Heart left ventricle (tissue), 16 donors: ENCODE results near the gene UQCR11. TPM values are rescaled to one million over a fixed set of nuclear protein-coding genes. Genes with fewer than 3 reads are reported as not detected.

ENCODE experiments used
- ATAC-seq, 4 donors: fragments of 200-7000 bp; cut with Tn5 transposase; one replicate each; pipeline ENCODE4 v1.9.1; 2020 to 2022; ENCODE audit warnings: moderate library complexity in 4 of 4, mild to moderate bottlenecking in 3 of 4, moderate number of reproducible peaks in 1 of 4
- DNase-seq, 5 donors: peaks; one replicate each; pipeline ENCODE4 v3.0.0-alpha.2; 2020
- H3K27ac ChIP-seq, 12 donors: fragments of 200-600 bp; sonication (generic) in 4 of 12; one replicate each; pipeline versions ENCODE4 v1.5.0 to v1.8.0; 2016 to 2022; ENCODE audit warnings: mild to moderate bottlenecking in 2 of 12
- H3K27me3 ChIP-seq, 9 donors: fragments of 200-600 bp; sonication (generic) in 2 of 9; one replicate each; pipeline versions ENCODE4 v1.5.1 to v1.8.0; 2016 to 2022; ENCODE audit warnings: mild to moderate bottlenecking in 3 of 9
- H3K36me3 ChIP-seq, 9 donors: fragments of 200-600 bp; sonication (generic) in 2 of 9; one replicate each; pipeline versions ENCODE4 v1.5.0 to v1.8.0; 2018 to 2022; ENCODE audit warnings: mild to moderate bottlenecking in 2 of 9
- H3K4me1 ChIP-seq, 12 donors: fragments of 200-600 bp; sonication (generic) in 4 of 12; one replicate each; pipeline versions ENCODE4 v1.5.0 to v1.8.0; 2016 to 2022; ENCODE audit warnings: mild to moderate bottlenecking in 3 of 12
- H3K4me3 ChIP-seq, 12 donors: fragments of 200-600 bp; sonication (generic) in 4 of 12; one replicate each; pipeline versions ENCODE4 v1.5.0 to v1.8.0; 2017 to 2022; ENCODE audit warnings: mild to moderate bottlenecking in 9 of 12, moderate library complexity in 4 of 12
- H3K9me3 ChIP-seq, 12 donors: fragments of 200-600 bp; sonication (generic) in 4 of 12; one replicate each; pipeline versions ENCODE4 v1.5.0 to v1.8.0; 2016 to 2022; ENCODE audit warnings: mild to moderate bottlenecking in 1 of 12
- POLR2A ChIP-seq, 2 donors: fragments of 450-650 bp; IDR thresholded peaks; one replicate each; pipeline ENCODE4 v1.6.1; 2017; ENCODE audit warnings: antibody characterized with exemption in 2 of 2, mild to moderate bottlenecking in 2 of 2, moderate library complexity in 2 of 2
- WGBS, 4 donors: extraction: QIAGEN DNeasy Blood & Tissue Kit in 2 of 4; methylation state at CpG; one replicate each; pipeline versions ENCODE4 v1.1.5 to v1.1.7; 2013 to 2018; 5-methylcytosine and 5-hydroxymethylcytosine counted together
- intact Hi-C, 10 donors: fragments of 100-400 bp; cut with DNase I; formaldehyde crosslinking; loops; one replicate each; pipeline versions ENCODE4 v1.11.1 to v1.14.2; 2022
- polyA plus RNA-seq, 2 donors: library from polyadenylated mRNA; stranded (reverse); fragments of 200-250 nt; gene quantifications; one replicate each; pipeline ENCODE4 v1.2.3, GENCODE V29; 2013
- total RNA-seq, 9 donors: library from RNA; depleted of rRNA in 2 of 9; stranded (reverse); fragments of >200 nt in 2 of 9; fragmentation: NEBNext Ultra II Directional in 3 of 9; extraction: Animal tissue kit (Norgen Biotek cat#: 25700) in 3 of 9; gene quantifications; one replicate each; pipeline versions ENCODE4 v1.1.0 to v1.2.4, GENCODE V29; 2016 to 2023
- TF ChIP-seq, protein P1 (sequence below), 12 donors: fragments of 200-600 bp; sonication (generic) in 4 of 12; IDR thresholded peaks; one replicate each; pipeline versions ENCODE4 v1.5.0 to v1.8.0; 2018 to 2022; ENCODE audit warnings: antibody characterized with exemption in 12 of 12, mild to moderate bottlenecking in 5 of 12
- donor health status: ischemic (EF 13 %, LVEDD 7.1; RV severe dilation, severe dysfunction).
- donor health status: healthy with polysubstance abuse.
- donor health status: DM: no; HTN: yes; CAD: no.
- donor health status: DM: no; HTN: no; CAD: no.
- donor health status: ischemic (EF 25% LVEDD 6.9; RV normal size, moderate dysfunction).
- donor health status: ischemic (EF 25% LVEDD 5.7; RV mildly dilated, moderate dysfunction).
- donor health status: healthy.
- donor health status: DM: yes; HTN: yes; CAD: no.
- donor health status: ischemic (EF 35%, LVEDD 5.7; RV mildly dilated, moderate dysfunction).
- donor health status: nonischemic (EF 11% LVEDD 7.7; RV severe dilation, severe dysfunction).
- donor health status: DM: yes; HTN: yes; CAD: no.
- donor health status: PGD.
- donor health status: ischemic (EF 29% LVEDD 5.4; RV normal size, mild dysfunction).
- donor health status: nonischemic (EF 23%, LVEDD 6.1; RV moderate dilation, normal function).

Gene UQCR11
- total and polyA plus RNA-seq, 11 donors = 170 to 982 (median 671) TPM

DNA sequence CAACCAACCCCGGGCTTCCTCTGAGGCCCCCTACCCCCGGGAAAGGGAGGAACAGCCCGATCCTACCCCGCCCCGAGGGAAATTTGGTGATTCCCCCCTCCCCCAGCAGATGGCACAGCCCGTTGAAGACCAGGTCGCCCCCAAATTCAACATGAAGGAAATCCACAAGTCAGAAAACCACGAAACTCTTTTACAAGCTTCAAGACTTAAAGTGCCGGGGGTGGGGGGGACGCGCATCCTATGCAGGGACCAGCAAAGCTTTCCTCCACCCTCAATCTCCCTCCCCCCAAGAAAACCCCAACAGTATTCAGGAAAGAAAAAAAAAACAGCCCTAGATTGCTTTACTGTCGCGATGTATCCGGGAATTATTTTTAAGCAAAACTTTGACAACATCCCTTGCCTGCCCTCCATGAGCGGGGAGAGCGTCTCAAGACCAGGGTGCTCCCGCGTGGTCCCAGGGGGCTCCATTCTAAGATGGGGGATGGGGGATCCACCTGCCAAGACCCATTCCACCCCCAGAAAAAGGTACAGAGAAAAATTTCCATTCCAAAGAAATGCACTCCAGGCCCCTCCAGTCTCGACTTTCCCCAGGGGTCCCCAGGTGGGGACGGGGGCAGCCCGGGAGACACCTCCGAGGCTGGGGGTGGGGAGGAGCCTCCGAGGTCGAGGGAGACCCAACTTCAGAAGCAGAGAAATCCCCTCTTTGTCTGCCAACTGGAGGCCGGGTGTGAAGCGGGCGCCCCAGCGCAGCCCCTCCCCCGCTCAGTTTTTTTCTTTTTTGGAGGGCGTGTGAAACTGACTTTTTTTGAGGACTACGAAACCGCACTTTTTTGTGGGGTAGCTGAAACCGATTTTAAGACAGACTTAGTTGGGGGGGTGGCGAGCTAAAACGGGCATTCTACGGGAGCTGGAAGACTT, 45.6 kb upstream of the UQCR11 start:
- TF ChIP-seq, protein P1, sequence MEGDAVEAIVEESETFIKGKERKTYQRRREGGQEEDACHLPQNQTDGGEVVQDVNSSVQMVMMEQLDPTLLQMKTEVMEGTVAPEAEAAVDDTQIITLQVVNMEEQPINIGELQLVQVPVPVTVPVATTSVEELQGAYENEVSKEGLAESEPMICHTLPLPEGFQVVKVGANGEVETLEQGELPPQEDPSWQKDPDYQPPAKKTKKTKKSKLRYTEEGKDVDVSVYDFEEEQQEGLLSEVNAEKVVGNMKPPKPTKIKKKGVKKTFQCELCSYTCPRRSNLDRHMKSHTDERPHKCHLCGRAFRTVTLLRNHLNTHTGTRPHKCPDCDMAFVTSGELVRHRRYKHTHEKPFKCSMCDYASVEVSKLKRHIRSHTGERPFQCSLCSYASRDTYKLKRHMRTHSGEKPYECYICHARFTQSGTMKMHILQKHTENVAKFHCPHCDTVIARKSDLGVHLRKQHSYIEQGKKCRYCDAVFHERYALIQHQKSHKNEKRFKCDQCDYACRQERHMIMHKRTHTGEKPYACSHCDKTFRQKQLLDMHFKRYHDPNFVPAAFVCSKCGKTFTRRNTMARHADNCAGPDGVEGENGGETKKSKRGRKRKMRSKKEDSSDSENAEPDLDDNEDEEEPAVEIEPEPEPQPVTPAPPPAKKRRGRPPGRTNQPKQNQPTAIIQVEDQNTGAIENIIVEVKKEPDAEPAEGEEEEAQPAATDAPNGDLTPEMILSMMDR (IDR thresholded peaks at IDR 0.05) = no peak
- TF ChIP-seq POLR2A (IDR thresholded peaks at IDR 0.05) = no peak
- intact Hi-C loops = loop anchor here in 7 of 10 donors (2.0 to 5.0 kb wide), 3 partner anchors 44 to 84 kb away; partner anchors contain the start of genes UQCR11 (in 5 of the 7) and MEX3D (in 1 of the 7)
- Histone ChIP-seq H3K4me3 (peak overlapping the region; percentile 70 to 99 (median 88)), H3K9me3 (no peaks in the 10 kb centered on the region), H3K27me3 (no peaks in the 10 kb centered on the region), H3K4me1 (peaks cover 0 to 22% (median 12%) of the 10 kb centered on the region in 12 donors), H3K27ac (peak overlapping the region in 11 of 12 donors; percentile 10 to 88 (median 78)), H3K36me3 (peaks cover 0 to 26% (median 3%) of the 10 kb centered on the region in 9 donors)
- ATAC-seq = no peak
- 13 to 16% (median 15%) methylated on average over 34 to 36 of the region's 36 CpGs for WGBS, 4 donors
- DNase-seq = peak in 3 of 5 donors; percentile 19 to 44 (median 23)

DNA sequence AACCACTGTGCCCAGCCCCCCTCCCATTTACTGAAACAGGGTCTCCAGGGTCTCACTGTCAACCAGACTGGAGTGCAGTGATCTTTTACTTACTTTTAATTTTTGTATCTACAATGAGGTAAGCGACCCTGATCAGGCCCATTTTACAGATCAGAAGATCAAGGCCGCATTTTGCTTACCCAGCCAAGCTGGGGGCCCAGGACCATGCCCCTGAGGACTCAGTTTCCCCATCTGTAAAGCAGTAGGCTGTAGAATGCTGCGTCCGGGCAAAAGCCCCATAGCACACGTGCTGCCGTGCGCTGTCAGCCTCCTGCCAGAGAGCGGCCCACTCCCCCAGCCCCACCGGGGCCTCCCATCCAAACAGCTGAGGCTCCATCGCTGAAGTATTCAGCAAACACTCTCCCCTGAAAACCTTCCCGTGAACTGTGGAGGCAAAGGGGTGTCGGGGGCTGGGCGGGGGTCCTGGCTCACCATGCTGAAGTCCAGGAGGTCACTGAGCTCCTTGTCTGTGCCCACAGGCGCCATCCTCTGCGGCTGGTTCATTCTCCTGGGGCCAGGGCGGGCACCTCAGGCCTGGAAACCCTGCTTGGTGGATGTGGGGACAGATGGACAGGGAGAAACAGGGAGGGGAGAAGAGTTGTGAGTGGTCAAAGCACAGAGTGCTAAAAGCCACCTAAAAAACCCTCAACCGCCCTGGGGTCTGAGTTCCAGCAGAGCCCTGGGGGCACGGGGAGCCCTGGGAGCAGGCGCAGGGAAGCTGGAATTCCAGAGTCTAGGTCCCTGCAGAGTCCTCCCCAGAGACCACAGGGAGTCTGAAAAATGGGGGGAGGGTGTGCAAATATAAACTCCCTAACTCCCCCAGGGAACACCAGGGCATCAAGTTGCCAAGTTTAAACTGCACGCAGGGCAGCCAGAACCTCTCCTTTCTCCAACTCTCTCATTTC, 44.7 kb upstream of the UQCR11 start:
- TF ChIP-seq, protein P1 (IDR thresholded peaks at IDR 0.05) = no peak
- no peak for TF ChIP-seq POLR2A (IDR thresholded peaks at IDR 0.05)
- Histone ChIP-seq H3K36me3 (peaks cover 0 to 35% (median 11%) of the 10 kb centered on the region in 9 donors), H3K27me3 (no peaks in the 10 kb centered on the region), H3K9me3 (no peaks in the 10 kb centered on the region), H3K4me1 (peaks cover 0 to 22% (median 12%) of the 10 kb centered on the region in 12 donors), H3K4me3 (peak overlapping the region in 5 of 12 donors; percentile 70 to 99 (median 76)), H3K27ac (peak overlapping the region in 2 of 12 donors; percentile 81 to 88)
- no peak for ATAC-seq
- DNase-seq = peak in 3 of 5 donors; percentile 19 to 56 (median 20)
- 90 to 95% (median 91%) methylated on average over 20 of the region's 20 CpGs for WGBS, 4 donors
- intact Hi-C loops = loop anchor here in 7 of 10 donors (2.0 to 5.0 kb wide), 3 partner anchors 43 to 83 kb away; partner anchors contain the start of genes UQCR11 (in 5 of the 7) and MEX3D (in 1 of the 7)

- DNase-seq = peak in 3 of 5 donors; percentile 18 to 49 (median 25)
- no peak overlapping the region for H3K27ac ChIP-seq
- intact Hi-C loops = no loop called here
- H3K9me3 ChIP-seq = no peaks in the 10 kb centered on the region
- no peak for ATAC-seq
- peaks cover 0 to 39% (median 11%) of the 10 kb centered on the region in 9 donors for H3K36me3 ChIP-seq
- no peak for TF ChIP-seq POLR2A (IDR thresholded peaks at IDR 0.05)
- TF ChIP-seq, protein P1 (IDR thresholded peaks at IDR 0.05) = no peak
- no peak overlapping the region for H3K4me3 ChIP-seq
- WGBS, 4 donors = 90 to 96% (median 93%) methylated on average over 22 to 23 of the region's 23 CpGs
- H3K27me3 ChIP-seq = no peaks in the 10 kb centered on the region
- H3K4me1 ChIP-seq = peaks cover 0 to 22% (median 12%) of the 10 kb centered on the region in 12 donors
These were observed 43.8 kb upstream of the UQCR11 start for GRCh38 chr19:1648920-1649541.
